SK-N-SH treated with all-trans-retinoic acid at 6 μM for 48 hours (cell line): ENCODE measurements around the gene SPATS2L.
"Not testable (repeated sequence)": the region's sequence is repeated elsewhere in the genome, so short reads cannot be mapped to it uniquely, and the experiment has no call there.

Source experiments
- ATAC-seq: fragments of 200-7000 bp; cut with Tn5 transposase; 3 replicates; pipeline ENCODE4 v1.9.1; 2020; ENCODE audit warnings: mild to moderate bottlenecking, moderate library complexity
- ARNTL ChIP-seq: fragments of 450-650 bp; formaldehyde crosslinking; IDR thresholded peaks from 2 replicates; pipeline ENCODE4 v1.5.0; 2020; ENCODE audit warnings: low read depth, mild to moderate bottlenecking, moderate library complexity, borderline replicate concordance
- CREB5 ChIP-seq: fragments of 250-450 bp; sonication (Bioruptor Pico); IDR thresholded peaks from 2 replicates; pipeline ENCODE4 v1.5.1; 2020; ENCODE audit warnings: low read depth, mild to moderate bottlenecking, moderate library complexity
- CSDC2 ChIP-seq: fragments of 250-450 bp; sonication (Bioruptor Pico); IDR thresholded peaks from 2 replicates; pipeline ENCODE4 v1.5.0; 2020; ENCODE audit warnings: mild to moderate bottlenecking, moderate library complexity
- OSR1 ChIP-seq: fragments of 250-450 bp; sonication (Bioruptor Pico); IDR thresholded peaks from 2 replicates; pipeline ENCODE4 v1.8.0; 2022; ENCODE audit warnings: moderate library complexity, mild to moderate bottlenecking, inconsistent platforms
- PATZ1 ChIP-seq: fragments of 250-450 bp; sonication (Bioruptor Pico); IDR thresholded peaks from 2 replicates; pipeline ENCODE4 v1.8.0; 2020; ENCODE audit warnings: mild to moderate bottlenecking, moderate library complexity, borderline replicate concordance
- PPARA ChIP-seq: fragments of 250-450 bp; sonication (Bioruptor Pico); IDR thresholded peaks from 2 replicates; pipeline ENCODE4 v1.5.0; 2020; ENCODE audit warnings: mild to moderate bottlenecking, borderline replicate concordance
- SNAI2 ChIP-seq: fragments of 250-450 bp; sonication (Bioruptor Pico); IDR thresholded peaks from 2 replicates; pipeline ENCODE4 v1.5.0; 2020; ENCODE audit warnings: mild to moderate bottlenecking, moderate library complexity
- TCF4 ChIP-seq: fragments of 250-450 bp; sonication (Bioruptor Pico); IDR thresholded peaks from 2 replicates; pipeline ENCODE4 v1.8.0; 2021; ENCODE audit warnings: mild to moderate bottlenecking, moderate library complexity, borderline replicate concordance
- TOX ChIP-seq: fragments of 250-450 bp; sonication (Bioruptor Pico); IDR thresholded peaks from 2 replicates; pipeline ENCODE4 v1.8.0; 2021; ENCODE audit warnings: mild to moderate bottlenecking, moderate library complexity, borderline replicate concordance
- ZC3H10 ChIP-seq: fragments of 250-450 bp; sonication (Bioruptor Pico); IDR thresholded peaks from 2 replicates; pipeline ENCODE4 v1.5.1; 2021; ENCODE audit warnings: mild to moderate bottlenecking, moderate library complexity
- ZFP3 ChIP-seq: fragments of 250-450 bp; sonication (Bioruptor Pico); IDR thresholded peaks from 2 replicates; pipeline ENCODE4 v1.5.0; 2020; ENCODE audit warnings: mild to moderate bottlenecking, moderate library complexity
- ZFP30 ChIP-seq: fragments of 450-650 bp; formaldehyde crosslinking; IDR thresholded peaks from 2 replicates; pipeline ENCODE4 v1.5.0; 2022; ENCODE audit warnings: mild to moderate bottlenecking, moderate library complexity
- ZNF70 ChIP-seq: fragments of 450-650 bp; formaldehyde crosslinking; IDR thresholded peaks from 2 replicates; pipeline ENCODE4 v1.5.0; 2020; ENCODE audit warnings: mild to moderate bottlenecking, moderate library complexity
- ZNF8 ChIP-seq: fragments of 450-650 bp; formaldehyde crosslinking; IDR thresholded peaks from 2 replicates; pipeline ENCODE4 v1.5.0; 2020; ENCODE audit warnings: mild to moderate bottlenecking, moderate library complexity
- TF ChIP-seq, protein P1 (sequence below): fragments of 250-450 bp; sonication (Bioruptor Pico); IDR thresholded peaks from 2 replicates; pipeline ENCODE4 v1.5.1; 2021; ENCODE audit warnings: mild to moderate bottlenecking, moderate library complexity

SPATS2L gene

DNA sequence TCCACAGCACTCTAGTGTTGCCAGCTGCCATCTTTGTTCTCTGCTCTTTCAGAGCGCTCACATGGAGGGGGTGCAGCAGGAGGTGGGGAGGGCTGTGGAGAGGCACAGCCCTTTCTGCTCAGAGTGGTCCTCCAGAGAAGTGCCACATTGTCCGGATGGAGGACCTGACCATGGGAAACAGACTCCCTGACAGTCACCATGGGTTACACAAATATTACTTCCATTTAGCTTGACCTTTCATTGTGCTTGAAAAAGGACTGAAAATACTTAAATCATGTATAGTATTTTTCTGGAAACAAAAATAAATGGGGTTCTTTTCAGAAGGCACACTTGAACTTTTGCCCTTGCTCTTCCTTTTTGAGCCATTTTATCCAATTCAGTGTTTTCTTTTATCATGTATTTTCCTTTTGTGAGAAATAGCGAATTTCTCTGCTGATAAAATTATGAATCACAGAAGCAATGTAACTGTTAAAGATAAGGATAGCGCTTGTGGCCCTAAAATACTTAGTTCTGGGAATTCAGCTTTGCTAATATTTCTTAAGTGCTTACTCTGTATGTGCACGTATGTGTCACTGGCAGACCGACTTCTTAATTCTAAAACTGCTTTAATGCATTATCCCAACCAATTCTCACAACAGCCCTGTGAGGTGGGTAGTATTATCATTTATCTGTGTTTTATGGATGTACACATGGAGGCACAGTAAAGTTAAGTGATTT lies 34.2 kb downstream of the SPATS2L start (continued):
- TF ChIP-seq TOX (no peak), TCF4 (CRISPR knock-in tag) (no peak), PPARA (no peak), SNAI2 (CRISPR knock-in tag) (no peak), OSR1 (CRISPR knock-in tag) (no peak), PATZ1 (CRISPR knock-in tag) (no peak), ZFP30 (CRISPR knock-in tag) (no peak), ZC3H10 (no peak)

DNA sequence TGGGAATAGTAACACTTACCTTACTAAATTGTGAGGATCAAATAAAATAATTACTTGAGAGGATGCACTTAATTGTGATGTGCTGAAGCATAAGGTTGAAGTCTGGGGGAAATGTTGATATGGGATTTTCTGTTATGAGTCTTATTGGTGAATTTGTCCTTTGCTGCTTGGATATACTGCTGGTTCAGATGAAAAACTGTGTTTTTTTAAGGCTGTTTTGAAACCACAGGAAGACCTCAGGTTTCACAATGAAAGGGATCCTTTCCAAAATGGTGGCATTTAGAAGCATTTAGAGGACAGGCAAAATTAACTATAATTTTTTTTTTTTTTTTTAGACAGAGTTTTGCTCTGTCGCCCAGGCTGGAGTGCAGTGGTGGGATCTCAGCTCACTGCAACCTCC lies 34.9 kb downstream of the SPATS2L start:
- ATAC-seq = no peak

GRCh38 chr2:200342235-200342634 lies 35.7 kb downstream of the SPATS2L start:
- ATAC-seq = no peak
- TF ChIP-seq, protein P1, sequence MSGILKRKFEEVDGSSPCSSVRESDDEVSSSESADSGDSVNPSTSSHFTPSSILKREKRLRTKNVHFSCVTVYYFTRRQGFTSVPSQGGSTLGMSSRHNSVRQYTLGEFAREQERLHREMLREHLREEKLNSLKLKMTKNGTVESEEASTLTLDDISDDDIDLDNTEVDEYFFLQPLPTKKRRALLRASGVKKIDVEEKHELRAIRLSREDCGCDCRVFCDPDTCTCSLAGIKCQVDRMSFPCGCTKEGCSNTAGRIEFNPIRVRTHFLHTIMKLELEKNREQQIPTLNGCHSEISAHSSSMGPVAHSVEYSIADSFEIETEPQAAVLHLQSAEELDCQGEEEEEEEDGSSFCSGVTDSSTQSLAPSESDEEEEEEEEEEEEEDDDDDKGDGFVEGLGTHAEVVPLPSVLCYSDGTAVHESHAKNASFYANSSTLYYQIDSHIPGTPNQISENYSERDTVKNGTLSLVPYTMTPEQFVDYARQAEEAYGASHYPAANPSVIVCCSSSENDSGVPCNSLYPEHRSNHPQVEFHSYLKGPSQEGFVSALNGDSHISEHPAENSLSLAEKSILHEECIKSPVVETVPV (CRISPR knock-in tag) = no peak
- no peak for TF ChIP-seq PPARA

More for the DNA sequence above, 34.9 kb downstream of the SPATS2L start:
- TF ChIP-seq ARNTL = no peak
- TF ChIP-seq OSR1 (CRISPR knock-in tag) = no peak
- TF ChIP-seq PPARA = no peak
- no peak for TF ChIP-seq ZNF8 (CRISPR knock-in tag)
- TF ChIP-seq ZFP30 (CRISPR knock-in tag) = no peak
- TF ChIP-seq, protein P1 (CRISPR knock-in tag) = no peak
- TF ChIP-seq CSDC2 = no peak

DNA sequence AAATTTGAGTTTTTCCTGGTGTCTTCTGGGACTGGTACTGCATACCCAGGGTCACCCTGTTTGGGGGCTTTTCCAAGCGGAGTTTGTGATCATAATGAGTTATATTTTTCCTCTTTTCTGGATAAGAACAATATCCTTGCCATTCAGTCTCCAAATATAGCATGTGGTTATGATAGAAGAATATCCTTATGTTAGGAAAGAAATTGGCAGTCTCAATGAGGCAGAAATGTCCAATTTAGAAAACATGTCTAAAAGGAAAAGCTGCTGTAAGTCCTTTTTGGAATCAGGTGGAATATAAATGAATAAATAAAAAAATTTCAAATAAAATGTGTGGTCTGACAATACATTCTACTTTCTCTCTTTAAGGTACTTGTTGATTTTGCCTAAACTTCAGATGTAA lies 36.2 kb downstream of the SPATS2L start:
- no peak for ATAC-seq
- TF ChIP-seq ZC3H10 = no peak

- not testable (repeated sequence) for ATAC-seq
- TF ChIP-seq ZNF8 (CRISPR knock-in tag) (peak; percentile 27; the same call in 1 of the 2 replicates), ZNF70 (CRISPR knock-in tag) (0 out of 2 replicates have a peak, but pooled peaks have one; percentile 17)
Observed at GRCh38 chr2:200344202-200344601, 37.7 kb downstream of the SPATS2L start.

DNA sequence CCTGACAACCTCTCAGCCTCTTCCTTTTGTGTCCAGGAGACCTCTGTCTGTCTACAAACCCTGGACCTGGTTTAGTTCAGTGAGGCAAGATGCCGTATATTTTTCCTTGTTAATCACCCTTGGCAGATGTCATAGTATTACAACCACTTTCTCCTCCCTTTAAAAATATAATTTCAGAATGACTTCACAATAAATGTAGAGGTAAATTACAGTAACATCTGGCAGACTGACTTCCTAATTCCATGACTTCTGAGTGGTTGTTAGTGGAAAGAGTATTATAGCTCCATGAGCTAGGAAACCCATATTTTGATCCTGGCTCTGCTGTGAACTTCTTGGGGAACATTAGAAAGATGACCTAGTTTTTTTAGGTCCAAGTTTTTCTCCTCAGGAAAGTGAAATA lies 39.5 kb downstream of the SPATS2L start:
- no peak for ATAC-seq
- TF ChIP-seq ZC3H10 (no peak), TOX (no peak), ARNTL (no peak), ZNF8 (CRISPR knock-in tag) (no peak), PATZ1 (CRISPR knock-in tag) (no peak), TCF4 (CRISPR knock-in tag) (no peak), CSDC2 (no peak), CREB5 (CRISPR knock-in tag) (no peak), ZFP3 (CRISPR knock-in tag) (no peak), ZNF70 (CRISPR knock-in tag) (no peak)
